SU-DHL-6 (cell line): ENCODE results near the gene DLG2.

ENCODE experiments used
- EZH2phosphoT487 ChIP-seq: fragments of 200-600 bp; sonication (generic), shearing (Covaris generic); conservative IDR thresholded peaks from 2 replicates; pipeline ENCODE4 v1.6.1; 2018; ENCODE audit warnings: mild to moderate bottlenecking, antibody characterized with exemption, low read length, moderate library complexity, mixed read lengths
- TF ChIP-seq, protein P1 (sequence below): fragments of 200-600 bp; sonication (generic); IDR thresholded peaks from one replicate; pipeline ENCODE4 v1.5.1; 2017; ENCODE audit warnings: antibody characterized with exemption, mild to moderate bottlenecking, low read length, moderate library complexity; ENCODE audit not compliant: insufficient read depth, poor library complexity, severe bottlenecking

GRCh38 chr11:85651118-85651517 lies 24.0 kb upstream of the DLG2 start:
- TF ChIP-seq, protein P1, sequence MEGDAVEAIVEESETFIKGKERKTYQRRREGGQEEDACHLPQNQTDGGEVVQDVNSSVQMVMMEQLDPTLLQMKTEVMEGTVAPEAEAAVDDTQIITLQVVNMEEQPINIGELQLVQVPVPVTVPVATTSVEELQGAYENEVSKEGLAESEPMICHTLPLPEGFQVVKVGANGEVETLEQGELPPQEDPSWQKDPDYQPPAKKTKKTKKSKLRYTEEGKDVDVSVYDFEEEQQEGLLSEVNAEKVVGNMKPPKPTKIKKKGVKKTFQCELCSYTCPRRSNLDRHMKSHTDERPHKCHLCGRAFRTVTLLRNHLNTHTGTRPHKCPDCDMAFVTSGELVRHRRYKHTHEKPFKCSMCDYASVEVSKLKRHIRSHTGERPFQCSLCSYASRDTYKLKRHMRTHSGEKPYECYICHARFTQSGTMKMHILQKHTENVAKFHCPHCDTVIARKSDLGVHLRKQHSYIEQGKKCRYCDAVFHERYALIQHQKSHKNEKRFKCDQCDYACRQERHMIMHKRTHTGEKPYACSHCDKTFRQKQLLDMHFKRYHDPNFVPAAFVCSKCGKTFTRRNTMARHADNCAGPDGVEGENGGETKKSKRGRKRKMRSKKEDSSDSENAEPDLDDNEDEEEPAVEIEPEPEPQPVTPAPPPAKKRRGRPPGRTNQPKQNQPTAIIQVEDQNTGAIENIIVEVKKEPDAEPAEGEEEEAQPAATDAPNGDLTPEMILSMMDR, result no peak
- no peak for TF ChIP-seq EZH2phosphoT487
